Measurements from ENCODE around the gene HARS2.
"Not testable (repeated sequence)": the region's sequence is repeated elsewhere in the genome, so short reads cannot be mapped to it uniquely, and the experiment has no call there.

Gene HARS2, protein sequence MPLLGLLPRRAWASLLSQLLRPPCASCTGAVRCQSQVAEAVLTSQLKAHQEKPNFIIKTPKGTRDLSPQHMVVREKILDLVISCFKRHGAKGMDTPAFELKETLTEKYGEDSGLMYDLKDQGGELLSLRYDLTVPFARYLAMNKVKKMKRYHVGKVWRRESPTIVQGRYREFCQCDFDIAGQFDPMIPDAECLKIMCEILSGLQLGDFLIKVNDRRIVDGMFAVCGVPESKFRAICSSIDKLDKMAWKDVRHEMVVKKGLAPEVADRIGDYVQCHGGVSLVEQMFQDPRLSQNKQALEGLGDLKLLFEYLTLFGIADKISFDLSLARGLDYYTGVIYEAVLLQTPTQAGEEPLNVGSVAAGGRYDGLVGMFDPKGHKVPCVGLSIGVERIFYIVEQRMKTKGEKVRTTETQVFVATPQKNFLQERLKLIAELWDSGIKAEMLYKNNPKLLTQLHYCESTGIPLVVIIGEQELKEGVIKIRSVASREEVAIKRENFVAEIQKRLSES

DNA sequence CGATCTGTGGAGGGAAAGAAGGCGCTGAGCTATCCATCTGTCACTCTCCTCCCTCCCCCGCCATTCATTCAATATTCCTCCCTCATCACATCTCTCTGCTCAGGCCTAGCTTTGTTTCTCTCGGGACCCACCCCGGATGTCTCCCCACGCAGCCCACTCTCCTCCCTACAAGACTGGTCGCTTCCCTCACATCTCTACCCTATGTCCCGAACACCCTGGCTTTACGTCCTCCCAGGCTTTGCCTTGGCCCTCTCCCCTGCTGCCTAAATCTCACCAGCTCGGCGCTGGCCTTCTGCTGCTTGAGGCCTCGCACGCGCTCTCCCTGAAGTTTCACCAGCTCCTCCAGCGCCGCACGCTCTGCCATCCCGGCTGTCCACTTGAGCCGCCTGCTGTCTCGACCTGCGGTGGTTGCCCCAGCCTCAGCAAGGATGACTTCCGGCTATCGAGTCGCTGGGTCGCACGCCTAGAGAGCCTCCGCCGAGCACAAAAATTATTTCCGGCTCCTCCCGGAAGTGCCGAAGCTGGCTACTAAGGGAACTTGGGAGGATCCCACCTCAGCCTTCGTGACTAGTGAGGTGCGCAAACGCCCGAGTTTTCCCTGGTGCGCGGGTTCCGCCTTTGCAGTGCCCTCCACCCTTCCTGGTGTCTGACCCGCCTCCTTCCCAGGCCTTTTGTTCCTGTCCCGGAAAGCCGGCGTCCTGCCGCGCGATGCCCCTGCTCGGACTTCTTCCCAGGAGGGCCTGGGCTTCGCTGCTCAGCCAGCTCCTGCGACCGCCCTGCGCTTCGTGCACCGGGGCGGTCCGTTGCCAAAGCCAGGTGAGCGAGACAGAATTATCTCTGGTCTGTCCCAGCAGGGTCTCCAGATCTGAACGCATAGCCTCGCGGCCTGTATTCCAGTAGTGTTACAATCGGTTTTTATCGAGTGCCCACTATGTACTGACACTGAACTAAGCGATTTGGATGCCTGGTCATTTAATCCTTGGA lies at the start of gene HARS2, which contains the start of gene HARS1:
Gene HARS2, plus strand, starts transcription at position 515 of the 984 bp plus-strand sequence. Its CDS starts 194 bp downstream, at position 709.
Gene HARS1, minus strand, starts transcription at position 430 of the 984 bp plus-strand sequence. Its CDS starts 66 bp downstream, at position 364.
- DNase-seq (ENCODE audit: low read depth in 2 of 3, low spot score in 2 of 3) = peak; percentile 61 to 75 (median 65)

DNA sequence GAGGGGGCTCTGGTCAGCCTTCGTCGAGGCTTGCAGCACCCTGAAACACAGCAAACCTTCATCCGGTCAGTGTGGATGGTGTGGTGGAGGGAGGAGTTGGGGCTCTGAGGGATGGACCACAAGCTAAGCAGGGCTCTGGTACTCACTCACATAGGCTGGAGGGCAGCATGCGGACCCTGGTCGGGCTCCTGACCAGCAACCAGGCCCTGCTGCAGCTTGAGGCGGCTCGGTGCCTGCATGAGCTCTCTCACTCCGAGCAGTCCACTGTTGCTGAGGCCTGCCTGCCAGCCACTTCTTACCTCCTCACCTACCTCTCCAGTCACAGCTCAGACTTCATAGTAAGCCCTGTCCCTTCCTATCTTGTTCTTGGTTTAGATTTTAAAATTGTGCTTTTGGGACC lies 49.5 kb upstream of the HARS2 start:
- no peak for DNase-seq (ENCODE audit: low read depth in 2 of 3, low spot score in 2 of 3)

DNA sequence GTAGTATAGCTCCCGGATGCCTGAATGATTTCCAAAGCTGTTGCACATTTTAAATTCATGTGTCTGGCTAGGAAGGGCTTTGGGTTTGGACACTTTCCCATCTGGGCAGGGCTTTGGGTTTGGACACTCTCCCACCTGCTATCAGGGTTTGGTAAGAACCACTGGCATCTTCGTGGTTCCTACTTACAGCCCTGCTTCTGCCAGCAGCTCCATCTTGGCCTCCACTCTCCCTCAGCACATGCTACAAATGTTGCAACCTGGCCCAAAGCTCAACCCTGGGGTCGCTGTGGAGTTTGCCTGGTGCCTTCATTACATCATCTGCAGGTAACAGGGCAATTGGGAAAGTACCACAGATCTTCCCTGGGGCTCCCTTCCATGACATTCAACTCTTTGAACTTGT lies 48.5 kb upstream of the HARS2 start:
- DNase-seq (ENCODE audit: low read depth in 2 of 3, low spot score in 2 of 3) = no peak

DNA sequence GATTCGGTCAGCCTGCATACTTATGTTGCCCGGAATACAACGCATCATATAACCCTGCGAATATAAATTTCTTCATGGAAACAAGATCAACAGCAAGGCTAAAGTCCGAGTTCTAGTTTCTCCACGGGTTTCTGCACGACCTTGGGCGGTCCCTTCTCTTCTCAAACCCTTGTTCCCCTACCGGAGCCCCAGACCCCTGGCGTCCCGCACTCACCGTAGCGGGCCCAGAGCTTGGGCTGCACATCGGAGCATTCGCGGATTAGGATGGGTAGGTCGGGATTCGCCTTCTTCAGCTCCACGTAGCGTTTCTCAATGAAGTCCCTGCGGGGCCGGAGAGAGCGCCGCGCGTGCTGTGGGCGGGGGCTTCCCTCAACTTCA lies 44.2 kb upstream of the HARS2 start:
- DNase-seq (ENCODE audit: low read depth in 2 of 3, low spot score in 2 of 3) = no peak

GRCh38 chr5:140658870-140659269 lies 32.4 kb upstream of the HARS2 start:
- no peak for DNase-seq (ENCODE audit: low read depth in 2 of 3, low spot score in 2 of 3)

DNA sequence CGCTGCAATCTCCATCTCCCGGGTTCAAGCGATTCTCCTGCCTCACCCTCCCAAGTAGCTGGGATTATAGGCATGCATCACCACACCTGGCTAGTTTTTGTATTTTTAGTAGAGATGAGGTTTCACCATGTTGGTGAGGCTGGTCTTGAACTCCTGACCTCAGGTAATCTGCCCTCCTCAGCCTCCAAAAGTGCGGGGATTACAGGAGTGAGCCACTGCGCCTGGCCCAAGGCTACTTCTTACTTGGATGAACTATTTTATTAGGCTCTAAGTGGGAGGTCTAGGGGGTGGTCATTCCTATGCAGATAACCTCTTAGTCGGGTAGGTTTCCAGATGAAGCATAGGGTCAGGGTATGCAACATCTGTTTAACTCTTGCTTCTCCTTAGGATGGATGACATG lies 30.9 kb upstream of the HARS2 start:
- DNase-seq (ENCODE audit: low read depth in 2 of 3, low spot score in 2 of 3) = not testable (repeated sequence)

GRCh38 chr5:140664030-140664358 lies 27.3 kb upstream of the HARS2 start:
- no peak for DNase-seq (ENCODE audit: low read depth in 2 of 3, low spot score in 2 of 3)

- peak; percentile 90 to 93 (median 91) for DNase-seq (ENCODE audit: low read depth in 2 of 3, low spot score in 2 of 3)
Measured at GRCh38 chr5:140664359-140665119, 26.7 kb upstream of the HARS2 start, which contains the start of gene WDR55. Gene WDR55, plus strand, starts transcription at chr5:140664904. Its CDS starts 9 bp downstream, at chr5:140664913.

GRCh38 chr5:140671035-140671434 lies 20.2 kb upstream of the HARS2 start:
- DNase-seq (ENCODE audit: low read depth in 2 of 3, low spot score in 2 of 3) = not testable (repeated sequence)

DNA sequence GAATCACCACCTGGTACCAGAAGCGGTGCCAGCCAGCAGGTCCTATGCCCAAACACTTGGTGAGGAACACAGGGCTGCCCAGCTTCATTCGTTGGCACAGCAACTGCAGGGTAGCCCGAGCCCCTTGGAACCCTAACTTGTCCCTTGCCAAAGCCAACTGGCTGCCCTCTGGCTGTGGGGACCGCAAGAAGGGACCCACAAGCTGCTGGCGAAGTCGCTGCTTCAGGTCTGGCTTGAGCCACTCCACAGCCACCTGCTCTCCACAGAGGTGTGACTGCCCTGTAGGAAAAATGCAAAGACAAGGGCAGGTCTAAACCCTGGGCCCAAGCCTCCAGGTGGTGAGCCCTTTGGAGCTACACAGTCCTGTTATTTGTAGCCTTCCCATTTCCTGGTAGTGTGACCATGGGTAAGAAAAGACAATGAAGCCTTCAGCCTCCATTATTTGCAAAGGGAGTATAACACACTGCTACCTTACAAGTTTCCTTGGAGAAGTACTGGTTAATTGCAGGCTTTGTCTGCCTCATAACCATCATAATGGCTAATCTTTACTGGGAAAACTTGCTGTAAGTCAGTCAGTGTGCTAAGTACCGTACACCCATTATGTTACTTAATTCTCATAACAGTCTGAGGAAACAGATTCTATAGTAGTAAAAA lies 19.7 kb upstream of the HARS2 start:
- DNase-seq (ENCODE audit: low read depth in 2 of 3, low spot score in 2 of 3) = no peak

DNA sequence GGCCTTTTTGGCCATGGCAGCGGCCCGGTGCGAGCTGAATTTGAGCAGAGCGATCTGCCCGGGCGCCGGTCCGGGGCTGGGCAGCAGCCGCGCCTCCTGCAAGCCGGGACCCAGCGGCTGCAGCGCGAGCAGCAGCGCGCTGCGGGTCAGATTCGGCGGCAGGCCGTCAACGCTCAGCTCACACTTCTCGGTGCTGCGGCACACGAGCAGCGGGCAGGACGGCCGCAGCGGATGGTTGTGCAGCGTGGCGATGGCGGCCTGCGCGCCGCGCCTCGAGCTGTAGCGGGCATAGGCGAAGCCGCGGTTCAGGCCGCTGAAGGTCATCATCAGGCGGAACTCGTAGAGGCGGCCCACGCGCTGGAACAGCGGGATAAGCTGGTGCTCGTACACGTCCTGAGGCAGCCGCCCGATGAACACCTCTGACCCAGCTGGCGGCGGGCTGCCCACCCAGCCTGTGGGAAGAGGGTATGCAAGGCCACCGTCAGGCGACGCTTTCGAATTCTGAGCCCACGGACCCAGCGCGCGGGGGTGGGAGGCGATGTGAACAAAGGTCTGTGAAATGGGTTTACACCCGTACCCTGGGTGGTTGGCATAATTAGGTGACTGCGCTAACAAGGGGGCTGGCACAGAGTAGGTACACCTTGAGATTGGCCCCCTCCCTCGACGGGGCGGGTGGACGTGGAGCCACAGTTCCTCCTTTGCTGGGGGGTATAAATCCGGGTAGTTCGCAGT lies 18.6 kb upstream of the HARS2 start:
- DNase-seq (ENCODE audit: low read depth in 2 of 3, low spot score in 2 of 3) = no peak

DNA sequence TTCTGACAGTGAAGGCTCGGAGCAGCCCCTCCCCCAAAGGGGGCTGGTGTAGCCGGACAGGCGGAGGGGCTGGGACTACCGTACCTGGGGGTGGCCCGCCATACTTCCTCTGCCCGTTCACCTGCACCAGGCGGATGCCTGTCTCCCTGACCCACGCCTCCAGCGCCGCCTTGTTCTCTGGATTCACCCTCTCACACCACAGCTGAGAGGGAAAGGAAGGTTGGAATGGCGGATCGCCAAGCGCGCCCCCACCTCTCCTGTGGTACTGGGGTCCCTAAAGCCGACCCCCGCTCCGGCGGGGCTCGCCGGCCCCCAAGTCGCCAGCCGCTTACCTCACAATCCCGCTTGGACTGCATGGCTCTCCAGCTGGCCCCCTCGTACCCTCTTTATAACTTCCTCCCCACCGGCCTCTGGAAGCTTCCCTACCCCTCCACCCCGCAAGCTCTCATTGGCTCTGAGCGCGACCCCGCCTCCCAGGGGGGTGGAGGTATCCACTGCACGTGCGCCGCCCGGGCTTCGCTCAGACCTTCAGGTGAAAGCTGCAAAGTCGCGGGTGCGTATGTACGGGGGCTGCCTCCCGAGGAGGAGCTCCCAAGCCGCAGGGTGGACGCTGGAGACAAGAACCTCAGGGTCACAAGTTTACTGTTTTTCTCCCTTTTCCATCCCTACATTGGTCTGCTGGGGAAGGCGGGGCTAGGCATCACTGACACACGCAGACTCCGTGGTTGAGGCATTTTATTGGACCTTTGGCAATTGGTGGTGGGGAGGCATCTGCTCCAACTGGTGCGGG lies 17.9 kb upstream of the HARS2 start, which contains the start of gene DND1:
Gene DND1, minus strand, starts transcription at position 390 of the 790 bp plus-strand sequence. Its CDS starts 34 bp downstream, at position 356.
- no peak for DNase-seq (ENCODE audit: low read depth in 2 of 3, low spot score in 2 of 3)

DNA sequence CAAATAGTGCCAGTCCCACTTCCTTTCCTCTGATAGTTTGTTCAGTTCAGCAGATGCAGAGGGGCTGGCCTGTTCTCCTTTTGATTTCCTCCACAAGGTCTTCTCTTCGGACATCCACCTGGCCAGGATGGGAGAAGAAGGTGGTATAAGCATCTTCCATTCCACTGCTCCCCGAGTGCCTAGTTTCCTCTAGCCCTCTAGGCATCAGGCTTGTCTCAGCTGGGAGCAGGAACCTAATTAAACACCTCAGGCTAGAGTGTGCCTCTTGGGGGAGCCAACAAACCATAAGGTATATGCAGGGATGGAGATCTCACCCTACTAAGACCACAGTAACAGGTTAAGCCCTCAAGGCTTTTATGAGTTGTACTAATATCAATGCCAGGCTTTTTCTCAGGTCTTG lies 17.0 kb upstream of the HARS2 start:
- no peak for DNase-seq (ENCODE audit: low read depth in 2 of 3, low spot score in 2 of 3)

GRCh38 chr5:140674629-140675028 lies 16.6 kb upstream of the HARS2 start:
- no peak for DNase-seq (ENCODE audit: low read depth in 2 of 3, low spot score in 2 of 3)

GRCh38 chr5:140677947-140678346 lies 13.3 kb upstream of the HARS2 start:
- DNase-seq (ENCODE audit: low read depth in 2 of 3, low spot score in 2 of 3) = no peak

DNA sequence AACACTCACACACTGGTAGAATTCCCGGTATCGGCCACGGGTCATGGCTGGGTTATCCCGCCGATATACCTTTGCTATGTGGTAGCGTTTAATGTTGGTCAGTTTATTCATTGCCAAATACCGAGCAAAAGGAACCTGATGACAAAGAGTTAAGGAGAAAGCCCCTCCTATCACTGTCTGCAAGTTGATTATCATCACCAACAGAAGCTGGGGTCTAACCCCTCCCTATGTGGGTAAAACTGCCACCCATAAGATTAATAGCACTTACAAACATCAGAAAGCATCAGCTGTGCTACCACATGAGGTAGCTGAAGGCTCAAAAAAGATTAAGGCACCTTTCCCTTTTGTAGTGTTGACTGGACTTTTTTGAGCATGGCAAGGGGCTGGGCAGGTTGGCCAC lies 12.3 kb upstream of the HARS2 start:
- DNase-seq (ENCODE audit: low read depth in 2 of 3, low spot score in 2 of 3) = no peak

DNA sequence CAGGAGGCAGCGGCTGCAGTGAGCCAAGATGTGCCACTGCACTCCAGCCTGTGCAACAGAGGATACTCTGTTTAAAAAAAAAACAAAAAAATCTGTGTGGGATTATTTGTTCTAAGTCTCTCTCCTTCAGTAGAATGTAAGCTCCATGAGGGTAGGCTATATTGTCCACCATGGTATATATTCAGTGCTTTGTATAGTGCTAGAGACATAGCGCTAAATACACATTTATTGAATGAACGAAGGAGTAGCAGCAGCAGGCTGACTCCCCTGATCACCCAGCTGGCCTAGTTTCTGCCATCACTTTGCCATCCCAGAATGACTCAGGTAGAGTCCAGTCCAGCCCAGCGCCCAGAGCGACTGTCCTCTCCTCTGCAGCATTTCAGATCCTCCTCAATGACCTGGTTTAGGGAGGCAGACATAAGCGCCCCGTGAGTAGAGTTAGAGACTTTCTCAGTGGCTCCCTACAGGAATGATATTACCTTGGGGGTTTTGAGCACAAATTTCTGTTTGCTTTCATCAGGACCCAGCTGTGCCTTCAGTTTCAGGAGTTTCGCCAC lies 801 bp upstream of the HARS2 start:
- DNase-seq (ENCODE audit: low read depth in 2 of 3, low spot score in 2 of 3) = no peak

GRCh38 chr5:140694276-140694675 lies 3.0 kb downstream of the HARS2 start:
- no peak for DNase-seq (ENCODE audit: low read depth in 2 of 3, low spot score in 2 of 3)

Measured in activated CD8-positive, alpha-beta memory T cell treated with anti-CD3 and anti-CD28 coated beads for 48 hours (primary cell).